Measurements from ENCODE around the gene PLEKHG5.
"Not testable (repeated sequence)": the region's sequence is repeated elsewhere in the genome, so short reads cannot be mapped to it uniquely, and the experiment has no call there.

GRCh38 chr1:6455752-6456520, 35.5 kb downstream of the PLEKHG5 start:
- TF ChIP-seq POLR2A, CTCF (IDR thresholded peaks at IDR 0.05): not testable (repeated sequence)

Measured in right lobe of liver (tissue), 4 donors.